HEK293 (cell line): ENCODE measurements around the gene MYO15B.

ENCODE experiments used
- INSM2 ChIP-seq: fragments of 450-650 bp; formaldehyde crosslinking; IDR thresholded peaks from 2 replicates; pipeline ENCODE4 v1.5.1; 2016; ENCODE audit warnings: missing biosample characterization, missing genetic modification characterization
- PRDM1 ChIP-seq: fragments of 450-650 bp; formaldehyde crosslinking; IDR thresholded peaks from 2 replicates; pipeline ENCODE4; 2016; ENCODE audit warnings: missing biosample characterization, missing genetic modification characterization
- PRDM4 ChIP-seq: fragments of 450-650 bp; formaldehyde crosslinking; IDR thresholded peaks from 2 replicates; pipeline ENCODE4 v1.5.1; 2017; ENCODE audit warnings: missing biosample characterization, missing genetic modification characterization
- SCRT1 ChIP-seq: fragments of 450-650 bp; formaldehyde crosslinking; IDR thresholded peaks from 2 replicates; pipeline ENCODE4 v1.5.1; 2016; ENCODE audit warnings: missing biosample characterization, missing genetic modification characterization, borderline replicate concordance
- SCRT2 ChIP-seq: fragments of 450-650 bp; formaldehyde crosslinking; IDR thresholded peaks from 2 replicates; pipeline ENCODE4 v1.5.1; 2016; ENCODE audit warnings: missing biosample characterization, missing genetic modification characterization
- SETDB1 ChIP-seq: IDR thresholded peaks from one replicate; pipeline ENCODE4 v1.6.1; 2017; ENCODE audit warnings: mild to moderate bottlenecking, low read length, moderate library complexity, mixed read lengths; ENCODE audit not compliant: insufficient read length
- SP7 ChIP-seq: fragments of 450-650 bp; formaldehyde crosslinking; IDR thresholded peaks from 2 replicates; pipeline ENCODE4 v1.5.1; 2016; ENCODE audit warnings: missing biosample characterization, missing genetic modification characterization
- ZBTB11 ChIP-seq: fragments of 450-650 bp; formaldehyde crosslinking; conservative IDR thresholded peaks from 2 replicates; pipeline ENCODE4 v1.5.1; 2016; ENCODE audit warnings: low read depth, missing biosample characterization, missing genetic modification characterization
- ZBTB17 ChIP-seq: fragments of 450-650 bp; formaldehyde crosslinking; IDR thresholded peaks from 2 replicates; pipeline ENCODE4 v1.5.1; 2016; ENCODE audit warnings: missing biosample characterization, missing genetic modification characterization
- ZBTB8A ChIP-seq: fragments of 450-650 bp; formaldehyde crosslinking; IDR thresholded peaks from 2 replicates; pipeline ENCODE4 v1.5.1; 2016; ENCODE audit warnings: missing biosample characterization, missing genetic modification characterization
- ZNF112 ChIP-seq: fragments of 450-650 bp; formaldehyde crosslinking; IDR thresholded peaks from 2 replicates; pipeline ENCODE4 v1.5.0; 2017; ENCODE audit warnings: missing biosample characterization, missing genetic modification characterization
- ZNF157 ChIP-seq: fragments of 450-650 bp; formaldehyde crosslinking; IDR thresholded peaks from 2 replicates; pipeline ENCODE4 v1.5.1; 2016; ENCODE audit warnings: missing biosample characterization, missing genetic modification characterization
- ZNF214 ChIP-seq: fragments of 450-650 bp; formaldehyde crosslinking; IDR thresholded peaks from 2 replicates; pipeline ENCODE4 v1.5.1; 2017; ENCODE audit warnings: missing biosample characterization, mild to moderate bottlenecking, missing genetic modification characterization, borderline replicate concordance
- ZNF223 ChIP-seq: fragments of 450-650 bp; formaldehyde crosslinking; IDR thresholded peaks from 2 replicates; pipeline ENCODE4 v1.5.1; 2016; ENCODE audit warnings: missing biosample characterization, missing genetic modification characterization
- ZNF366 ChIP-seq: fragments of 450-650 bp; formaldehyde crosslinking; conservative IDR thresholded peaks from 2 replicates; pipeline ENCODE4 v1.5.1; 2016; ENCODE audit warnings: missing biosample characterization, missing genetic modification characterization
- ZNF670 ChIP-seq: fragments of 450-650 bp; formaldehyde crosslinking; IDR thresholded peaks from 2 replicates; pipeline ENCODE4 v1.5.1; 2016; ENCODE audit warnings: missing biosample characterization, missing genetic modification characterization, low read depth
- TF ChIP-seq, protein P1 (sequence below): fragments of 450-650 bp; formaldehyde crosslinking; IDR thresholded peaks from 2 replicates; pipeline ENCODE4 v1.5.1; 2016; ENCODE audit warnings: missing biosample characterization, missing genetic modification characterization
- TF ChIP-seq, protein P2 (sequence below): IDR thresholded peaks from 2 replicates; pipeline ENCODE4 v1.6.1; 2011; ENCODE audit warnings: mild to moderate bottlenecking, low read depth, low read length, borderline replicate concordance
- TF ChIP-seq, protein P3 (sequence below): fragments of 450-650 bp; formaldehyde crosslinking; IDR thresholded peaks from 2 replicates; pipeline ENCODE4 v1.5.1; 2016; ENCODE audit warnings: missing biosample characterization, missing genetic modification characterization
- TF ChIP-seq, protein P4 (sequence below): fragments of 450-650 bp; formaldehyde crosslinking; IDR thresholded peaks from 2 replicates; pipeline ENCODE4 v1.5.1; 2016; ENCODE audit warnings: missing biosample characterization, missing genetic modification characterization
- TF ChIP-seq, protein P5 (sequence below): fragments of 450-650 bp; formaldehyde crosslinking; IDR thresholded peaks from 2 replicates; pipeline ENCODE4 v1.5.1; 2017; ENCODE audit warnings: missing biosample characterization, missing genetic modification characterization

MYO15B gene

DNA sequence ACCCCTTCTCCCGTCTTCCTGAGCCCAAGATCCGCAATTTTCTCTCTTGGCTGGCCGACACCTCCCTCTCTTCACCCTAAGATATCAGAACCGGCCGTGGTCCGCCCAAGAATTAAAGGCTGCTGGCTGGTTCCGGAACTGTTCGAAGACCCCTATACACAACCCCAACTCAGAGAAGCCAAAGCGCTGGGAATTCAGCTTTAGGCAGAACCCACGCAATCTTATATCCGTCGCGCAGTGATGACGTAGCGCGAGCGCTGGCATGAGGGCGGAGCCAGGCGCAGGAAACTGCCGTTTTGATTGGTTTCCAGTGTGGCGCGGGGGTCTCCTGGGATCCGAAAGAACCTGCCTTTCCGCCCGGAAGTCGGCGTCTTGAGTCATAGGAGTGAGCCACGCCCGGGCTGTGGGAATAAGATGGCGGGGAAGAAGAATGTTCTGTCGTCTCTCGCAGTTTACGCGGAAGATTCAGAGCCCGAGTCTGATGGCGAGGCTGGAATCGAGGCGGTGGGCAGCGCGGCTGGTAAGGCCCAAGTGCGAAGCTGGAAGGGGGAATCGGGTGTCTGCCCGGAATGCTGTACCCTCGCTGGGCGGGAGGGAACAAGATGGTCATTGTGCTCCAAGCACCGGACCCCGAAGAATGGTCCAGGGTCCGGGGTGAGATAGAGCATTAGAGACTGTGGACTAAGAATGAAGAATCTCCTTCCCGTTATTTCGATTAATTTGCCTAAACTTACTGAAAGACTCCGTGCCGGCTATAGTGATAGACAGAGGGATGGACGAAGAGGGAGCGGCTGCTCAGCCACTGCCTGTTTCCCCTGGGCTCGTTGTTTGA is 79.6 kb downstream of the MYO15B start, which contains the start of the genes RECQL5 and SAP30BP (continued):
- no peak for TF ChIP-seq SETDB1
- no peak for TF ChIP-seq PRDM1 (tag by site-specific recombination)
- TF ChIP-seq, protein P1, sequence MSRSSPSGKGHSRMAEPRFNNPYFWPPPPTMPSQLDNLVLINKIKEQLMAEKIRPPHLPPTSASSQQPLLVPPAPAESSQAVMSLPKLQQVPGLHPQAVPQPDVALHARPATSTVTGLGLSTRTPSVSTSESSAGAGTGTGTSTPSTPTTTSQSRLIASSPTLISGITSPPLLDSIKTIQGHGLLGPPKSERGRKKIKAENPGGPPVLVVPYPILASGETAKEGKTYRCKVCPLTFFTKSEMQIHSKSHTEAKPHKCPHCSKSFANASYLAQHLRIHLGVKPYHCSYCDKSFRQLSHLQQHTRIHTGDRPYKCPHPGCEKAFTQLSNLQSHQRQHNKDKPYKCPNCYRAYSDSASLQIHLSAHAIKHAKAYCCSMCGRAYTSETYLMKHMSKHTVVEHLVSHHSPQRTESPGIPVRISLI (tag by site-specific recombination), result no peak
- peak; percentile 88 for TF ChIP-seq ZBTB17
- TF ChIP-seq ZBTB11 (tag by site-specific recombination), result peak; percentile 76
- no peak for TF ChIP-seq SCRT2 (tag by site-specific recombination)
- TF ChIP-seq ZNF214, result no peak
- TF ChIP-seq, protein P2, sequence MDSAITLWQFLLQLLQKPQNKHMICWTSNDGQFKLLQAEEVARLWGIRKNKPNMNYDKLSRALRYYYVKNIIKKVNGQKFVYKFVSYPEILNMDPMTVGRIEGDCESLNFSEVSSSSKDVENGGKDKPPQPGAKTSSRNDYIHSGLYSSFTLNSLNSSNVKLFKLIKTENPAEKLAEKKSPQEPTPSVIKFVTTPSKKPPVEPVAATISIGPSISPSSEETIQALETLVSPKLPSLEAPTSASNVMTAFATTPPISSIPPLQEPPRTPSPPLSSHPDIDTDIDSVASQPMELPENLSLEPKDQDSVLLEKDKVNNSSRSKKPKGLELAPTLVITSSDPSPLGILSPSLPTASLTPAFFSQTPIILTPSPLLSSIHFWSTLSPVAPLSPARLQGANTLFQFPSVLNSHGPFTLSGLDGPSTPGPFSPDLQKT, result peak; percentile 91
- TF ChIP-seq PRDM4, result no peak
- TF ChIP-seq INSM2 (tag by site-specific recombination), result no peak
- no peak for TF ChIP-seq ZNF366
- TF ChIP-seq ZNF157, result no peak
- TF ChIP-seq, protein P3, sequence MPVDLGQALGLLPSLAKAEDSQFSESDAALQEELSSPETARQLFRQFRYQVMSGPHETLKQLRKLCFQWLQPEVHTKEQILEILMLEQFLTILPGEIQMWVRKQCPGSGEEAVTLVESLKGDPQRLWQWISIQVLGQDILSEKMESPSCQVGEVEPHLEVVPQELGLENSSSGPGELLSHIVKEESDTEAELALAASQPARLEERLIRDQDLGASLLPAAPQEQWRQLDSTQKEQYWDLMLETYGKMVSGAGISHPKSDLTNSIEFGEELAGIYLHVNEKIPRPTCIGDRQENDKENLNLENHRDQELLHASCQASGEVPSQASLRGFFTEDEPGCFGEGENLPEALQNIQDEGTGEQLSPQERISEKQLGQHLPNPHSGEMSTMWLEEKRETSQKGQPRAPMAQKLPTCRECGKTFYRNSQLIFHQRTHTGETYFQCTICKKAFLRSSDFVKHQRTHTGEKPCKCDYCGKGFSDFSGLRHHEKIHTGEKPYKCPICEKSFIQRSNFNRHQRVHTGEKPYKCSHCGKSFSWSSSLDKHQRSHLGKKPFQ (tag by site-specific recombination), result no peak
- no peak for TF ChIP-seq ZNF112
- TF ChIP-seq ZNF670 (tag by site-specific recombination), result no peak
- TF ChIP-seq SP7 (tag by site-specific recombination), result peak; percentile 31; the same call in 1 of the 2 replicates
- TF ChIP-seq ZNF223 (tag by site-specific recombination), result no peak
- no peak for TF ChIP-seq ZBTB8A (tag by site-specific recombination)
- TF ChIP-seq, protein P4, sequence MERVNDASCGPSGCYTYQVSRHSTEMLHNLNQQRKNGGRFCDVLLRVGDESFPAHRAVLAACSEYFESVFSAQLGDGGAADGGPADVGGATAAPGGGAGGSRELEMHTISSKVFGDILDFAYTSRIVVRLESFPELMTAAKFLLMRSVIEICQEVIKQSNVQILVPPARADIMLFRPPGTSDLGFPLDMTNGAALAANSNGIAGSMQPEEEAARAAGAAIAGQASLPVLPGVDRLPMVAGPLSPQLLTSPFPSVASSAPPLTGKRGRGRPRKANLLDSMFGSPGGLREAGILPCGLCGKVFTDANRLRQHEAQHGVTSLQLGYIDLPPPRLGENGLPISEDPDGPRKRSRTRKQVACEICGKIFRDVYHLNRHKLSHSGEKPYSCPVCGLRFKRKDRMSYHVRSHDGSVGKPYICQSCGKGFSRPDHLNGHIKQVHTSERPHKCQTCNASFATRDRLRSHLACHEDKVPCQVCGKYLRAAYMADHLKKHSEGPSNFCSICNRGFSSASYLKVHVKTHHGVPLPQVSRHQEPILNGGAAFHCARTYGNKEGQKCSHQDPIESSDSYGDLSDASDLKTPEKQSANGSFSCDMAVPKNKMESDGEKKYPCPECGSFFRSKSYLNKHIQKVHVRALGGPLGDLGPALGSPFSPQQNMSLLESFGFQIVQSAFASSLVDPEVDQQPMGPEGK (tag by site-specific recombination), result peak; percentile 32; the same call in 1 of the 2 replicates
- TF ChIP-seq, protein P5, sequence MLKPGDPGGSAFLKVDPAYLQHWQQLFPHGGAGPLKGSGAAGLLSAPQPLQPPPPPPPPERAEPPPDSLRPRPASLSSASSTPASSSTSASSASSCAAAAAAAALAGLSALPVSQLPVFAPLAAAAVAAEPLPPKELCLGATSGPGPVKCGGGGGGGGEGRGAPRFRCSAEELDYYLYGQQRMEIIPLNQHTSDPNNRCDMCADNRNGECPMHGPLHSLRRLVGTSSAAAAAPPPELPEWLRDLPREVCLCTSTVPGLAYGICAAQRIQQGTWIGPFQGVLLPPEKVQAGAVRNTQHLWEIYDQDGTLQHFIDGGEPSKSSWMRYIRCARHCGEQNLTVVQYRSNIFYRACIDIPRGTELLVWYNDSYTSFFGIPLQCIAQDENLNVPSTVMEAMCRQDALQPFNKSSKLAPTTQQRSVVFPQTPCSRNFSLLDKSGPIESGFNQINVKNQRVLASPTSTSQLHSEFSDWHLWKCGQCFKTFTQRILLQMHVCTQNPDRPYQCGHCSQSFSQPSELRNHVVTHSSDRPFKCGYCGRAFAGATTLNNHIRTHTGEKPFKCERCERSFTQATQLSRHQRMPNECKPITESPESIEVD, result no peak
- TF ChIP-seq SCRT1, result no peak
